ENCODE results near the gene TP53RK. TPM values are rescaled to one million over a fixed set of nuclear protein-coding genes. Genes with fewer than 3 reads are reported as not detected.

Gene TP53RK
- total and polyA plus RNA-seq, 2 of the 13 experiments (the other 11 are each of a cell fraction or from before 2014, with no cell fraction given), result 12.9 to 25.5 TPM

GRCh38 chr20:46665602-46666001, 23.6 kb downstream of the TP53RK start (continued):
- TF ChIP-seq ZNF879 (CRISPR knock-in tag; IDR thresholded peaks at IDR 0.05) (no peak), HOXA5 (CRISPR knock-in tag; IDR thresholded peaks at IDR 0.05) (no peak), KDM2A (CRISPR knock-in tag; IDR thresholded peaks at IDR 0.05; ENCODE audit: borderline replicate concordance, low read depth) (no peak), ZNF225 (CRISPR knock-in tag; IDR thresholded peaks at IDR 0.05) (no peak), REL (CRISPR knock-in tag; conservative IDR thresholded peaks at IDR 0.05) (no peak), ZNF260 (CRISPR knock-in tag; IDR thresholded peaks at IDR 0.05; ENCODE audit: borderline replicate concordance, low read depth) (no peak), HOXA3 (CRISPR knock-in tag; IDR thresholded peaks at IDR 0.05) (no peak), ARNT (IDR thresholded peaks at IDR 0.05) (no peak), ZNF33A (CRISPR knock-in tag; IDR thresholded peaks at IDR 0.05; ENCODE audit: borderline replicate concordance) (no peak), HNRNPK (IDR thresholded peaks at IDR 0.05; ENCODE audit: low read depth, low read length, poor library complexity, severe bottlenecking) (no peak), TGIF2 (CRISPR knock-in tag; IDR thresholded peaks at IDR 0.05) (no peak), ATF6 (CRISPR knock-in tag; conservative IDR thresholded peaks at IDR 0.05) (no peak), FOXA1 (IDR thresholded peaks at IDR 0.05) (no peak), FOXA1 (CRISPR knock-in tag; IDR thresholded peaks at IDR 0.05) (peak; percentile 39; the same call in 1 of the 2 replicates), FOXO1 (CRISPR knock-in tag; IDR thresholded peaks at IDR 0.05) (no peak; the same call in 1 of the 2 replicates), NFKB2 (CRISPR knock-in tag; IDR thresholded peaks at IDR 0.05; ENCODE audit: borderline replicate concordance) (no peak), PBX3 (CRISPR knock-in tag; IDR thresholded peaks at IDR 0.05; ENCODE audit: borderline replicate concordance) (no peak), RCOR2 (CRISPR knock-in tag; IDR thresholded peaks at IDR 0.05) (0 out of 2 replicates have a peak, but pooled peaks have one; percentile 11), ZNF160 (CRISPR knock-in tag; IDR thresholded peaks at IDR 0.05) (no peak)
- TF ChIP-seq, protein P1, sequence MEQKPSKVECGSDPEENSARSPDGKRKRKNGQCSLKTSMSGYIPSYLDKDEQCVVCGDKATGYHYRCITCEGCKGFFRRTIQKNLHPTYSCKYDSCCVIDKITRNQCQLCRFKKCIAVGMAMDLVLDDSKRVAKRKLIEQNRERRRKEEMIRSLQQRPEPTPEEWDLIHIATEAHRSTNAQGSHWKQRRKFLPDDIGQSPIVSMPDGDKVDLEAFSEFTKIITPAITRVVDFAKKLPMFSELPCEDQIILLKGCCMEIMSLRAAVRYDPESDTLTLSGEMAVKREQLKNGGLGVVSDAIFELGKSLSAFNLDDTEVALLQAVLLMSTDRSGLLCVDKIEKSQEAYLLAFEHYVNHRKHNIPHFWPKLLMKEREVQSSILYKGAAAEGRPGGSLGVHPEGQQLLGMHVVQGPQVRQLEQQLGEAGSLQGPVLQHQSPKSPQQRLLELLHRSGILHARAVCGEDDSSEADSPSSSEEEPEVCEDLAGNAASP (CRISPR knock-in tag; IDR thresholded peaks at IDR 0.05; ENCODE audit: borderline replicate concordance), result peak; percentile 27; the same call in 1 of the 2 replicates
- TF ChIP-seq, protein P2, sequence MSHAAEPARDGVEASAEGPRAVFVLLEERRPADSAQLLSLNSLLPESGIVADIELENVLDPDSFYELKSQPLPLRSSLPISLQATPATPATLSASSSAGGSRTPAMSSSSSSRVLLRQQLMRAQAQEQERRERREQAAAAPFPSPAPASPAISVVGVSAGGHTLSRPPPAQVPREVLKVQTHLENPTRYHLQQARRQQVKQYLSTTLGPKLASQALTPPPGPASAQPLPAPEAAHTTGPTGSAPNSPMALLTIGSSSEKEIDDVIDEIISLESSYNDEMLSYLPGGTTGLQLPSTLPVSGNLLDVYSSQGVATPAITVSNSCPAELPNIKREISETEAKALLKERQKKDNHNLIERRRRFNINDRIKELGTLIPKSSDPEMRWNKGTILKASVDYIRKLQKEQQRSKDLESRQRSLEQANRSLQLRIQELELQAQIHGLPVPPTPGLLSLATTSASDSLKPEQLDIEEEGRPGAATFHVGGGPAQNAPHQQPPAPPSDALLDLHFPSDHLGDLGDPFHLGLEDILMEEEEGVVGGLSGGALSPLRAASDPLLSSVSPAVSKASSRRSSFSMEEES (CRISPR knock-in tag; IDR thresholded peaks at IDR 0.05), result no peak

All from HepG2 (cell line).